ENCODE results near the gene FGF3. TPM values are rescaled to one million over a fixed set of nuclear protein-coding genes. Genes with fewer than 3 reads are reported as not detected.

FGF3 gene
- not detected for polyA plus RNA-seq (2012; ENCODE audit: insufficient read depth, insufficient read length, low read depth)

- no peaks in the 10 kb centered on the region for H3K36me3 ChIP-seq
- H3K4me1 ChIP-seq, result peaks cover 4% of the 10 kb centered on the region; the same call in 1 of the 2 replicates
- no peak within 1 kb of the TSS for H3K4me3 ChIP-seq (ENCODE audit: low read depth, low read length)
- no peak for DNase-seq
- TF ChIP-seq CTCF (IDR thresholded peaks at IDR 0.05; ENCODE audit: low read depth, low read length), result no peak
- H3K9me3 ChIP-seq, result no peaks in the 10 kb centered on the region; the same call in 1 of the 2 replicates
- H3K27me3 ChIP-seq, result peaks cover 85% of the 10 kb centered on the region
Measured at GRCh38 chr11:69818603-69819441, at the start of gene FGF3. Gene FGF3 (minus strand): TSS chr11:69819416. CDS start chr11:69818933, 483 bp downstream.

- DNase-seq, result no peak
- H3K36me3 ChIP-seq, result no peaks in the 10 kb centered on the region
- H3K4me1 ChIP-seq, result no peaks in the 10 kb centered on the region
- no peaks in the 10 kb centered on the region for H3K27me3 ChIP-seq
- H3K9me3 ChIP-seq, result no peaks in the 10 kb centered on the region
- no peak overlapping the region for H3K4me3 ChIP-seq (ENCODE audit: low read depth, low read length)
- TF ChIP-seq CTCF (IDR thresholded peaks at IDR 0.05; ENCODE audit: low read depth, low read length), result no peak
Measured at GRCh38 chr11:69868871-69869270, 49.7 kb upstream of the FGF3 start.

- H3K36me3 ChIP-seq, result no peaks in the 10 kb centered on the region
- no peaks in the 10 kb centered on the region for H3K9me3 ChIP-seq
- no peaks in the 10 kb centered on the region for H3K27me3 ChIP-seq
- no peak for TF ChIP-seq CTCF (IDR thresholded peaks at IDR 0.05; ENCODE audit: low read depth, low read length)
- H3K4me3 ChIP-seq (ENCODE audit: low read depth, low read length), result no peak overlapping the region
- DNase-seq, result no peak
- no peaks in the 10 kb centered on the region for H3K4me1 ChIP-seq
Measured at GRCh38 chr11:69868006-69868810, 49.0 kb upstream of the FGF3 start.

GRCh38 chr11:69867076-69868005 lies 48.1 kb upstream of the FGF3 start:
- TF ChIP-seq CTCF (IDR thresholded peaks at IDR 0.05; ENCODE audit: low read depth, low read length), result no peak
- Histone ChIP-seq H3K4me3 (ENCODE audit: low read depth, low read length) (no peak overlapping the region), H3K4me1 (no peaks in the 10 kb centered on the region), H3K9me3 (no peaks in the 10 kb centered on the region), H3K36me3 (no peaks in the 10 kb centered on the region), H3K27me3 (no peaks in the 10 kb centered on the region)
- no peak for DNase-seq

- no peaks in the 10 kb centered on the region for H3K4me1 ChIP-seq
- no peak overlapping the region for H3K4me3 ChIP-seq (ENCODE audit: low read depth, low read length)
- no peak for DNase-seq
- no peaks in the 10 kb centered on the region for H3K9me3 ChIP-seq
- TF ChIP-seq CTCF (IDR thresholded peaks at IDR 0.05; ENCODE audit: low read depth, low read length), result no peak
- no peaks in the 10 kb centered on the region for H3K36me3 ChIP-seq
- no peaks in the 10 kb centered on the region for H3K27me3 ChIP-seq
Measured at GRCh38 chr11:69866648-69867047, 47.4 kb upstream of the FGF3 start.

Measured in BE2C (cell line).